DND-41 (cell line): ENCODE measurements around the gene PIP5K1A.

ENCODE experiments used
- EZH2 ChIP-seq: IDR thresholded peaks from 3 replicates; pipeline ENCODE4 v1.6.1; 2012; ENCODE audit warnings: borderline replicate concordance, low read depth, mild to moderate bottlenecking, moderate library complexity, low read length, inconsistent platforms; ENCODE audit not compliant: severe bottlenecking
- TF ChIP-seq, protein P1 (sequence below): IDR thresholded peaks from 2 replicates; pipeline ENCODE4 v1.5.1; 2012; ENCODE audit warnings: borderline replicate concordance, low read length, moderate library complexity, mild to moderate bottlenecking; ENCODE audit not compliant: poor library complexity, severe bottlenecking; ENCODE audit errors: extremely low read depth

DNA sequence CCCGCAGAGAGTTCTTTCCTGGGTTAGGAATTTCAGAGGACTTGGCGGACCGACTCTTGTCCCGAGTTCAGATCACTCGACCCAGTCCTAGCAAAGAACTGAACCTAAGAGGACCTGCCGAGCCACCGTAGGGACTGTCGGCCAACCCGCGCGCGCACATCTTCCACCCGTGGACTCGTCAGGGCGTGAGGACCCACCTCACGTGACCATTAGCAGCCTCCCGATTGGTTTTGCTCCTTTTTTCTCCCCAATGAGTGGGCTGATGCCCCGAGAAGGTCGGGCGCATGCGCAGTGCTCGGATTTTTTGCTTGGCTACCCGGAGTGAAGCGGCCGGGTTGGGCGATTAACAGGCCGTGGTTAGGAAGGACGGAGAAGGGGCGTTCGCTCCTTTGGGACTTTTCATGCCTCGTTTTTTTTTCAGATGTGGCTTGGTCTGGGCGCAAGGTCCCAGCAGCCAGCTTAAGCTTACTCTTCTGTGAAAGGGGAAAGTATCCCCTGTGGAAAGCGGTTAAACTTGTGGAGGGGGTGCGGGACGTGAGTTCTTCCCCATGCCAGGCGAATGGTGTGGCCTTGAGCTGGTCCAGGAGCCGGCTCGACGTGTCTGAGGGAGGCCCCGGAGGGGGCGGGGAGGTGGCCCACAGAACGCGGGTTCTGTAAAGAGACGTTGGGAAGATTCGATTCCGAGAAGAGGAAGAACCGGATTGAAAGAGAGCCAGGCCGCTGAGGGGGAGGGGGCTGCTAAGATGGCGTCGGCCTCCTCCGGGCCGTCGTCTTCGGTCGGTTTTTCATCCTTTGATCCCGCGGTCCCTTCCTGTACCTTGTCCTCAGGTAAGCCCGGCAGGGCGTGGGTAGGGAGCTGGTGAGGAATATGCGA is at the start of gene PIP5K1A:
- TF ChIP-seq, protein P1, sequence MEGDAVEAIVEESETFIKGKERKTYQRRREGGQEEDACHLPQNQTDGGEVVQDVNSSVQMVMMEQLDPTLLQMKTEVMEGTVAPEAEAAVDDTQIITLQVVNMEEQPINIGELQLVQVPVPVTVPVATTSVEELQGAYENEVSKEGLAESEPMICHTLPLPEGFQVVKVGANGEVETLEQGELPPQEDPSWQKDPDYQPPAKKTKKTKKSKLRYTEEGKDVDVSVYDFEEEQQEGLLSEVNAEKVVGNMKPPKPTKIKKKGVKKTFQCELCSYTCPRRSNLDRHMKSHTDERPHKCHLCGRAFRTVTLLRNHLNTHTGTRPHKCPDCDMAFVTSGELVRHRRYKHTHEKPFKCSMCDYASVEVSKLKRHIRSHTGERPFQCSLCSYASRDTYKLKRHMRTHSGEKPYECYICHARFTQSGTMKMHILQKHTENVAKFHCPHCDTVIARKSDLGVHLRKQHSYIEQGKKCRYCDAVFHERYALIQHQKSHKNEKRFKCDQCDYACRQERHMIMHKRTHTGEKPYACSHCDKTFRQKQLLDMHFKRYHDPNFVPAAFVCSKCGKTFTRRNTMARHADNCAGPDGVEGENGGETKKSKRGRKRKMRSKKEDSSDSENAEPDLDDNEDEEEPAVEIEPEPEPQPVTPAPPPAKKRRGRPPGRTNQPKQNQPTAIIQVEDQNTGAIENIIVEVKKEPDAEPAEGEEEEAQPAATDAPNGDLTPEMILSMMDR, result no peak
- no peak for TF ChIP-seq EZH2
